HUES6 (cell line): ENCODE data around the gene ARHGEF37.

Experiments used
- H3K27ac ChIP-seq: 2 replicates; pipeline ENCODE4 v1.7.0; 2013; ENCODE audit warnings: low read depth, mild to moderate bottlenecking, low read length, inconsistent platforms
- H3K27me3 ChIP-seq: 2 replicates; pipeline ENCODE4 v1.6.1; 2013; ENCODE audit warnings: low read length; ENCODE audit not compliant: control insufficient read depth, insufficient read depth
- H3K36me3 ChIP-seq: 2 replicates; pipeline ENCODE4 v1.6.1; 2013; ENCODE audit warnings: low read length; ENCODE audit not compliant: control insufficient read depth, insufficient read depth
- H3K4me1 ChIP-seq: 2 replicates; pipeline ENCODE4 v1.6.1; 2013; ENCODE audit warnings: low read length; ENCODE audit not compliant: control insufficient read depth, insufficient read depth
- H3K4me3 ChIP-seq: 2 replicates; pipeline ENCODE4 v1.5.1; 2013; ENCODE audit warnings: low read depth, low read length
- H3K9ac ChIP-seq: one replicate; pipeline ENCODE4 v1.6.1; 2013; ENCODE audit warnings: mild to moderate bottlenecking, low read length
- H3K9me3 ChIP-seq: 2 replicates; pipeline ENCODE4 v1.6.1; 2013; ENCODE audit warnings: low read depth, low read length; ENCODE audit not compliant: control insufficient read depth, insufficient read depth

The ARHGEF37 gene

GRCh38 chr5:149567226-149567625 lies 14.1 kb upstream of the ARHGEF37 start:
- no peaks in the 10 kb centered on the region for H3K27me3 ChIP-seq
- no peaks in the 10 kb centered on the region for H3K9me3 ChIP-seq
- no peak overlapping the region for H3K9ac ChIP-seq
- no peak overlapping the region for H3K4me3 ChIP-seq
- H3K36me3 ChIP-seq, result no peaks in the 10 kb centered on the region
- no peak overlapping the region for H3K27ac ChIP-seq
- H3K4me1 ChIP-seq, result peaks cover 12% of the 10 kb centered on the region

- Histone ChIP-seq H3K27ac (no peak overlapping the region), H3K4me3 (no peak overlapping the region), H3K27me3 (no peaks in the 10 kb centered on the region), H3K4me1 (no peaks in the 10 kb centered on the region), H3K36me3 (no peaks in the 10 kb centered on the region), H3K9ac (no peak overlapping the region), H3K9me3 (no peaks in the 10 kb centered on the region)
Measured at GRCh38 chr5:149572170-149572569, 9.1 kb upstream of the ARHGEF37 start.

GRCh38 chr5:149572576-149573231 lies 8.6 kb upstream of the ARHGEF37 start:
- H3K9me3 ChIP-seq, result no peaks in the 10 kb centered on the region
- no peaks in the 10 kb centered on the region for H3K36me3 ChIP-seq
- H3K4me3 ChIP-seq, result no peak overlapping the region
- no peak overlapping the region for H3K9ac ChIP-seq
- H3K27ac ChIP-seq, result no peak overlapping the region
- H3K27me3 ChIP-seq, result no peaks in the 10 kb centered on the region
- no peaks in the 10 kb centered on the region for H3K4me1 ChIP-seq

- H3K27me3 ChIP-seq, result peaks cover 13% of the 10 kb centered on the region
- H3K36me3 ChIP-seq, result no peaks in the 10 kb centered on the region
- H3K4me3 ChIP-seq, result no peak overlapping the region
- H3K4me1 ChIP-seq, result no peaks in the 10 kb centered on the region
- no peaks in the 10 kb centered on the region for H3K9me3 ChIP-seq
- H3K9ac ChIP-seq, result no peak overlapping the region
- H3K27ac ChIP-seq, result no peak overlapping the region
Measured at GRCh38 chr5:149575131-149575530, 6.2 kb upstream of the ARHGEF37 start.

GRCh38 chr5:149576021-149576420 lies 5.3 kb upstream of the ARHGEF37 start:
- no peaks in the 10 kb centered on the region for H3K4me1 ChIP-seq
- H3K9me3 ChIP-seq, result no peaks in the 10 kb centered on the region
- H3K27me3 ChIP-seq, result peaks cover 22% of the 10 kb centered on the region
- no peak overlapping the region for H3K9ac ChIP-seq
- no peak overlapping the region for H3K27ac ChIP-seq
- no peak overlapping the region for H3K4me3 ChIP-seq
- H3K36me3 ChIP-seq, result no peaks in the 10 kb centered on the region

GRCh38 chr5:149578896-149579295 lies 2.4 kb upstream of the ARHGEF37 start:
- H3K27ac ChIP-seq, result no peak overlapping the region
- H3K9me3 ChIP-seq, result no peaks in the 10 kb centered on the region
- no peak overlapping the region for H3K9ac ChIP-seq
- no peak overlapping the region for H3K4me3 ChIP-seq
- peaks cover 33% of the 10 kb centered on the region for H3K27me3 ChIP-seq
- no peaks in the 10 kb centered on the region for H3K36me3 ChIP-seq
- H3K4me1 ChIP-seq, result peaks cover 9% of the 10 kb centered on the region

- peak overlapping the region; percentile 66 for H3K4me3 ChIP-seq
- H3K27me3 ChIP-seq, result peaks cover 33% of the 10 kb centered on the region
- H3K4me1 ChIP-seq, result peaks cover 9% of the 10 kb centered on the region
- no peak overlapping the region for H3K27ac ChIP-seq
- H3K9me3 ChIP-seq, result no peaks in the 10 kb centered on the region
- H3K9ac ChIP-seq, result no peak overlapping the region
- no peaks in the 10 kb centered on the region for H3K36me3 ChIP-seq
Measured at GRCh38 chr5:149580808-149581191, 498 bp upstream of the ARHGEF37 start.

GRCh38 chr5:149581931-149582768 lies 852 bp downstream of the ARHGEF37 start:
- Histone ChIP-seq H3K9ac (no peak overlapping the region), H3K4me1 (peaks cover 9% of the 10 kb centered on the region), H3K4me3 (peak overlapping the region; percentile 66), H3K27ac (no peak overlapping the region), H3K9me3 (no peaks in the 10 kb centered on the region), H3K36me3 (no peaks in the 10 kb centered on the region), H3K27me3 (peaks cover 33% of the 10 kb centered on the region)

- Histone ChIP-seq H3K36me3 (no peaks in the 10 kb centered on the region), H3K4me3 (no peak overlapping the region), H3K27ac (no peak overlapping the region), H3K27me3 (peaks cover 30% of the 10 kb centered on the region), H3K9ac (no peak overlapping the region), H3K4me1 (peaks cover 9% of the 10 kb centered on the region), H3K9me3 (no peaks in the 10 kb centered on the region)
Measured at GRCh38 chr5:149583394-149583793, 2.1 kb downstream of the ARHGEF37 start.

- peaks cover 27% of the 10 kb centered on the region for H3K27me3 ChIP-seq
- H3K9ac ChIP-seq, result no peak overlapping the region
- no peak overlapping the region for H3K4me3 ChIP-seq
- peaks cover 9% of the 10 kb centered on the region for H3K4me1 ChIP-seq
- no peaks in the 10 kb centered on the region for H3K9me3 ChIP-seq
- no peak overlapping the region for H3K27ac ChIP-seq
- H3K36me3 ChIP-seq, result no peaks in the 10 kb centered on the region
Measured at GRCh38 chr5:149584121-149584520, 2.8 kb downstream of the ARHGEF37 start.

- Histone ChIP-seq H3K4me1 (peaks cover 9% of the 10 kb centered on the region), H3K27me3 (peaks cover 12% of the 10 kb centered on the region), H3K9ac (no peak overlapping the region), H3K36me3 (no peaks in the 10 kb centered on the region), H3K4me3 (no peak overlapping the region), H3K9me3 (no peaks in the 10 kb centered on the region), H3K27ac (no peak overlapping the region)
Measured at GRCh38 chr5:149585910-149586309, 4.6 kb downstream of the ARHGEF37 start.
